HL-60/S4 treated with retinoic acid at 250 ng/mL for 4 days and 3 days (cell line): ENCODE results near the gene GJD3.

Experiments used
- in situ Hi-C: fragments of 300-500 bp; cut with MboI; formaldehyde crosslinking; loops from 2 replicates; pipeline ENCODE4 v1.7.0; 2022; ENCODE audit warnings: low sequenced_read_pairs

The GJD3 gene

GRCh38 chr17:40354221-40355122, 10.1 kb downstream of the GJD3 start:
- in situ Hi-C loops: loop anchor here (5.0 kb wide), 1 partner anchor 52 kb away; no protein-coding TSS in a partner anchor

GRCh38 chr17:40352779-40353394, 11.7 kb downstream of the GJD3 start:
- in situ Hi-C loops: loop anchor here (5.0 kb wide), 1 partner anchor 51 kb away; no protein-coding TSS in a partner anchor

- in situ Hi-C loops: loop anchor here (5.0 kb wide), 1 partner anchor 50 kb away; no protein-coding TSS in a partner anchor
Measured at GRCh38 chr17:40352237-40352778, 12.2 kb downstream of the GJD3 start.

- in situ Hi-C loops: loop anchor here (5.0 kb wide), 1 partner anchor 49 kb away; no protein-coding TSS in a partner anchor
Measured at GRCh38 chr17:40351359-40352236, 12.9 kb downstream of the GJD3 start.

GRCh38 chr17:40350689-40351358, 13.7 kb downstream of the GJD3 start:
- in situ Hi-C loops: loop anchor here (5.0 kb wide), 1 partner anchor 49 kb away; no protein-coding TSS in a partner anchor

GRCh38 chr17:40349895-40350688, 14.4 kb downstream of the GJD3 start:
- in situ Hi-C loops: loop anchor here (5.0 kb wide), 1 partner anchor 48 kb away; no protein-coding TSS in a partner anchor

- in situ Hi-C loops: no loop called here
Measured at GRCh38 chr17:40349477-40349894, 15.1 kb downstream of the GJD3 start.

- in situ Hi-C loops: no loop called here
Measured at GRCh38 chr17:40348562-40349476, 15.7 kb downstream of the GJD3 start.

- in situ Hi-C loops: no loop called here
Measured at GRCh38 chr17:40348136-40348504, 16.4 kb downstream of the GJD3 start.

GRCh38 chr17:40347319-40348135, 17.0 kb downstream of the GJD3 start:
- in situ Hi-C loops: no loop called here

- in situ Hi-C loops: no loop called here
Measured at GRCh38 chr17:40346765-40347158, 17.8 kb downstream of the GJD3 start.

- in situ Hi-C loops: no loop called here
Measured at GRCh38 chr17:40345994-40346764, 18.4 kb downstream of the GJD3 start.

GRCh38 chr17:40345161-40345993, 19.2 kb downstream of the GJD3 start:
- in situ Hi-C loops: no loop called here

- in situ Hi-C loops: no loop called here
Measured at GRCh38 chr17:40344421-40345160, 19.9 kb downstream of the GJD3 start.
